ENCODE measurements around the gene FBLIM1.

- TF ChIP-seq CTCF (IDR thresholded peaks at IDR 0.05) (no peak), POLR2A (IDR thresholded peaks at IDR 0.05) (no peak)
Observed at GRCh38 chr1:15835205-15835740, 76.7 kb downstream of the FBLIM1 start.

All from breast epithelium (tissue), 3 donors.